Aorta (tissue), 5 donors: Measurements from ENCODE around the gene IFI6. TPM values are rescaled to one million over a fixed set of nuclear protein-coding genes. Genes with fewer than 3 reads are reported as not detected.
"Not testable (repeated sequence)": the region's sequence is repeated elsewhere in the genome, so short reads cannot be mapped to it uniquely, and the experiment has no call there.

Source experiments
- ATAC-seq: fragments of 200-7000 bp; cut with Tn5 transposase; one replicate; pipeline ENCODE4 v1.9.1; 2022; ENCODE audit warnings: moderate library complexity; ENCODE audit not compliant: low FRiP score
- DNase-seq, 2 donors: peaks; one replicate each; pipeline ENCODE4 v3.0.0-alpha.2; 2020
- H3K27ac ChIP-seq, 2 donors: one replicate each; pipeline ENCODE4 v1.5.1; 2013; ENCODE audit warnings: low read length in 2 of 2, mild to moderate bottlenecking in 2 of 2, moderate library complexity in 2 of 2, control low read depth in 1 of 2, inconsistent platforms in 1 of 2, low read depth in 1 of 2
- H3K27me3 ChIP-seq, 2 donors: one replicate each; pipeline ENCODE4 v1.6.1; 2013; ENCODE audit warnings: control low read depth in 1 of 2, low read length in 1 of 2, mild to moderate bottlenecking in 1 of 2, moderate library complexity in 1 of 2; ENCODE audit not compliant: insufficient read depth in 2 of 2, control insufficient read depth in 1 of 2
- H3K36me3 ChIP-seq, 2 donors: one replicate each; pipeline ENCODE4 v1.6.1; 2013; ENCODE audit warnings: control low read depth in 1 of 2, low read length in 1 of 2, mild to moderate bottlenecking in 1 of 2; ENCODE audit not compliant: insufficient read depth in 2 of 2, control insufficient read depth in 1 of 2
- H3K4me1 ChIP-seq, 2 donors: one replicate each; pipeline ENCODE4 v1.6.1; 2013; ENCODE audit warnings: low read length in 2 of 2, control low read depth in 1 of 2, mild to moderate bottlenecking in 1 of 2, moderate library complexity in 1 of 2; ENCODE audit not compliant: insufficient read depth in 2 of 2, control insufficient read depth in 1 of 2
- H3K4me3 ChIP-seq, 2 donors: one replicate each; pipeline ENCODE4 v1.5.1; 2013; ENCODE audit warnings: low read length in 2 of 2, control low read depth in 1 of 2, mild to moderate bottlenecking in 1 of 2
- H3K9me3 ChIP-seq: one replicate; pipeline ENCODE4 v1.6.1; 2013; ENCODE audit warnings: mild to moderate bottlenecking, low read length; ENCODE audit not compliant: control insufficient read depth
- WGBS, 2 donors: extraction: QIAGEN DNeasy Blood & Tissue Kit; methylation state at CpG; one replicate each; pipeline ENCODE4 v1.1.7; 2013; 5-methylcytosine and 5-hydroxymethylcytosine counted together
- intact Hi-C, 2 donors: fragments of 100-400 bp; cut with DNase I; formaldehyde crosslinking; loops; one replicate each; pipeline versions ENCODE4 v1.14.2 to v1.15.0; 2022
- polyA plus RNA-seq, 2 donors: library from polyadenylated mRNA; stranded (reverse); fragments of 200-250 nt; gene quantifications; one replicate each; pipeline ENCODE4 v1.2.3, GENCODE V29; 2013
- total RNA-seq, 2 donors: library from RNA; stranded (reverse); fragmentation: NEBNext Ultra II Directional; extraction: Animal tissue kit (Norgen Biotek cat#: 25700); gene quantifications; one replicate each; pipeline ENCODE4 v1.2.1, GENCODE V29; 2021
- donor health status: healthy with polysubstance abuse.
- donor health status: Bipolar disorder and iron deficiency.
- donor health status: DM: no; HTN: no; CAD: no.
- donor health status: DM: no; HTN: no; CAD: no.
- donor health status: DM: yes; HTN: yes; CAD: no.

The IFI6 gene
- total and polyA plus RNA-seq, 4 donors: 85.3 to 170 (median 129) TPM

DNA sequence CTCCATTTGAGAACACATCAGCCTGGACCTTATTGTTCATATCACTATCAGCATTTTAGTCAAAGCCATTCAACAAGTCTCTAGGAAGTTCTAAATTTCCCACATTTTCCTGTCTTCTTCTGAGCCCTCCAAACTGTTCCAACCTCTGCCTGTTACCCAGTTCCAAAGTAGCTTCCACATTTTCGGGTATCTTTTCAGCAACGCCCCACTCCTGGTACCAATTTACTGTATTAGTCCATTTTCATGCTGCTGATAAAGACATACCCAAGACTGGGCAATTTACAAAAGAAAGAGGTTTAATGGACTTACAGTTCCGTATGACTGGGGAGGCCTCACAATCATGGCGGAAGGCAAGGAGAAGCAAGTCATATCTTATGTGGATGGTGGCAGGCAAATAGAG is 9.6 kb upstream of the IFI6 start:
- H3K36me3 ChIP-seq, DNase-seq, H3K27me3 ChIP-seq, H3K4me3 ChIP-seq, ATAC-seq, H3K27ac ChIP-seq, intact Hi-C loops, H3K4me1 ChIP-seq, H3K9me3 ChIP-seq: not testable (repeated sequence)
- 96 to 97% methylated on average over 4 of the region's 4 CpGs for WGBS, 2 donors

DNA sequence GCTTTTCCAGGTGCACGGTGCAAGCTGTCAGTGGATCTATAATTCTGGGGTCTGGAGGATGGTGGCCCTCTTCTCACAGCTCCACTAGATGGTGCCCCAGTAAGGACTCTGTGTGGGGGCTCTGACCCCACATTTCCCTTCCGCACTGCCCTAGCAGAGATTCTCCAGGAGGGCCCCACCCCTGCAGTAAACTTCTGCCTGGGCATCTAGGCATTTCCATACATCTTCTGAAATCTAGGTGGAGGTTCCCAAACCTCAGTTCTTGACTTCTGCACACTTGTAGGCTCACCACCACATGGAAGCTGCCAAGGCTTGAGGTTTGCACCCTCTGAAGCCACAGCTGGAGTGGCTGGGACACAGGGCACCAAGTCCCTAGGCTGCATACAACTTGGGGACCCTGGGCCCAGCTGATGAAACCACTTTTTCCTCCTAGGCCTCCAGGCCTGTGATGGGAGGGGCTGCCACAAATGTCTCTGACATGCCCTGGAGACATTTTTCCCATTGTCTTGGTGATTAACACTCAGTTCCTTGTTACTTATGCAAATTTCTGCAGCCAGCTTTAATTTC is 8.3 kb upstream of the IFI6 start:
- 94 to 97% methylated on average over 2 of the region's 2 CpGs for WGBS, 2 donors
- H3K4me3 ChIP-seq, intact Hi-C loops, H3K27me3 ChIP-seq, H3K4me1 ChIP-seq, H3K36me3 ChIP-seq, H3K27ac ChIP-seq, ATAC-seq, H3K9me3 ChIP-seq: not testable (repeated sequence)
- DNase-seq: peak in 1 of 2 donors; percentile 9

DNA sequence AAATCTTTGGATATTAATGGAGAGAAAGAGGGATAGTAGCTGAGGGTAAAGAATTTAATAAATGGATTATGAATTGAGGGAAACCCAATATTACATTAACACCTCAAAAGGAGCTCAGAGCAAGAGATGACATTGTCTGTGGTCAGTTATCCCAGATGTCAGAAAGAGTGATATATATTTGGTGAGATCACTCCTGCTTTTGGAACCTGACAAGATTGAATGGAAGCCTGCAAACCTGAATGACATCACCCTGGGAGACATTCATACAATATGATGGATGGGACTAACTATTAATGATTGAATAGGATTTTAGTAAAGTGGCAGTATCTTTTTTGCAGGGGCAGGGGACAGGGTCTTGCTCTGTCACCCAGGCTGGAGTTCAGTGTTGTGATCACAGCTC is 6.8 kb upstream of the IFI6 start:
- intact Hi-C loops: no loop called here
- no peaks in the 10 kb centered on the region for H3K9me3 ChIP-seq
- H3K27me3 ChIP-seq: no peaks in the 10 kb centered on the region
- DNase-seq: no peak
- H3K4me3 ChIP-seq: no peak overlapping the region
- H3K36me3 ChIP-seq: no peaks in the 10 kb centered on the region
- no peak for ATAC-seq
- H3K27ac ChIP-seq: no peak overlapping the region
- no peaks in the 10 kb centered on the region for H3K4me1 ChIP-seq

DNA sequence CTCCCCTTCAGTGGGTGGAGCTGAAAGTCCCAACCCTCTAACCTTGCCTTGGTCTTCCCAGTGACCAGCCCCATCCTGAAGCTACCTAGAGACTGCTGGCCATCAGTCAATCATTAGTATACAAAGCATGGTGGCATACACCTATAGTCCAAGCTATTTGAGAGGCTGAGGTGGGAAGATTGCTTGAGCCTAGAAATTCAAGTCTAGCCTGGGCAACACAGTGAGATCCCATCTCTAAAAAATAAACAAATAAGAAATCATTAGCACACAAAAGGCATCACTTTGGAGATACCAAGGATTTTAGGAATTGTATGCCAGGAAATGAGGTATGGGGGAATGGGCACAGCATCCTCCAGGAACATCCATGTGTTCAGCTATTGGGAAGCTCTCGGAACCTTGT is 4.4 kb upstream of the IFI6 start:
- H3K9me3 ChIP-seq: no peaks in the 10 kb centered on the region
- WGBS, 2 donors: 94 to 98% methylated on average over 1 of the region's 1 CpG
- DNase-seq (no peak), ATAC-seq (no peak)
- no peaks in the 10 kb centered on the region for H3K4me1 ChIP-seq
- no peak overlapping the region for H3K27ac ChIP-seq
- H3K4me3 ChIP-seq: no peak overlapping the region
- intact Hi-C loops: no loop called here
- H3K36me3 ChIP-seq: no peaks in the 10 kb centered on the region
- H3K27me3 ChIP-seq: no peaks in the 10 kb centered on the region

DNA sequence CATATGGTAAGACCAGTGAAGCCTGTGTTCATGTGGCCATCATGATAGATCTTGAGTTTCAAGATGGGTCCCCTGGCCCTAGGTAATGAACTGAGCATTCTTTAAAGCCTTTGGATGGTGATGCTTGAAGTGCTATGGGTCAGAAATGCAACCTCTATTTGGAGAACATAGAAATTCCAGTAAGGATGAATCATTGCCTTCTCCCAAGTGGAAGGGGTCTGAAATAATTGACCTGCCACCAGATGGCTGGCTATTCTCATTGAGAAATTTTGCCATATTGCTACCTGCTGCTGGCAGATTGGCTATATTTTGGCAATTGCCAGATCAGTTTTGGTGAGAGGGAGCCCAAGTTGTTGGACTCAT is 739 bp upstream of the IFI6 start:
- DNase-seq (no peak), ATAC-seq (no peak)
- Histone ChIP-seq H3K4me1 (peaks cover 0 to 4% of the 10 kb centered on the region in 2 donors), H3K27me3 (no peaks in the 10 kb centered on the region), H3K9me3 (no peaks in the 10 kb centered on the region), H3K4me3 (no peak overlapping the region), H3K36me3 (no peaks in the 10 kb centered on the region), H3K27ac (peak overlapping the region; percentile 2 to 95)
- intact Hi-C loops: loop anchor here (2.0 to 5.0 kb wide), 3 partner anchors 54 to 100 kb away; partner anchors contain the start of gene STX12 (in 2 of the 2)

DNA sequence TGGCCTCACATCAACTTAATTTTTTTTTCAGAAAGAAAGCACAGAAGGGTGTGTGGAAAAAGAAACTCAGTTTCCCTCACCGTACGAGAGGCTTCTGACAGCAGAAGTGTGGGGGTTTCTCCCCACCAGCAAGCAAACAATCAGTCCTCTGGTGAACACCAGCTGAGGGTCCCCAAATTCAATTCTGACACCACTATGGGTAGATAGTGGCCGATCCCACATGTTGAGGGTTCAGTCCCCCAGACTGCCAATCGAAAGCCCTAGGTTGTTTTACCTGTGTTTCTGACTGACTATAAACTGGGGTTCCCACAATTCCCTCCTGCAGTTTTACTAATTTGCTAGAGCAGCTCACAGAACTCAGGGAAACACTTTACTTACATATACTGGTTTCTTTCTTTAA is 2.1 kb downstream of the IFI6 start:
- intact Hi-C loops: loop anchor here in 1 of 2 donors (5.0 to 10.0 kb wide), 2 partner anchors 102 to 275 kb away; partner anchors contain the start of genes GPR3 and STX12
- Histone ChIP-seq H3K27me3 (no peaks in the 10 kb centered on the region), H3K4me3 (no peak overlapping the region), H3K36me3 (no peaks in the 10 kb centered on the region), H3K27ac (no peak overlapping the region), H3K9me3 (no peaks in the 10 kb centered on the region), H3K4me1 (peaks cover 0 to 4% of the 10 kb centered on the region in 2 donors)
- DNase-seq (no peak), ATAC-seq (no peak)
- 54 to 55% methylated on average over 4 of the region's 4 CpGs for WGBS, 2 donors

DNA sequence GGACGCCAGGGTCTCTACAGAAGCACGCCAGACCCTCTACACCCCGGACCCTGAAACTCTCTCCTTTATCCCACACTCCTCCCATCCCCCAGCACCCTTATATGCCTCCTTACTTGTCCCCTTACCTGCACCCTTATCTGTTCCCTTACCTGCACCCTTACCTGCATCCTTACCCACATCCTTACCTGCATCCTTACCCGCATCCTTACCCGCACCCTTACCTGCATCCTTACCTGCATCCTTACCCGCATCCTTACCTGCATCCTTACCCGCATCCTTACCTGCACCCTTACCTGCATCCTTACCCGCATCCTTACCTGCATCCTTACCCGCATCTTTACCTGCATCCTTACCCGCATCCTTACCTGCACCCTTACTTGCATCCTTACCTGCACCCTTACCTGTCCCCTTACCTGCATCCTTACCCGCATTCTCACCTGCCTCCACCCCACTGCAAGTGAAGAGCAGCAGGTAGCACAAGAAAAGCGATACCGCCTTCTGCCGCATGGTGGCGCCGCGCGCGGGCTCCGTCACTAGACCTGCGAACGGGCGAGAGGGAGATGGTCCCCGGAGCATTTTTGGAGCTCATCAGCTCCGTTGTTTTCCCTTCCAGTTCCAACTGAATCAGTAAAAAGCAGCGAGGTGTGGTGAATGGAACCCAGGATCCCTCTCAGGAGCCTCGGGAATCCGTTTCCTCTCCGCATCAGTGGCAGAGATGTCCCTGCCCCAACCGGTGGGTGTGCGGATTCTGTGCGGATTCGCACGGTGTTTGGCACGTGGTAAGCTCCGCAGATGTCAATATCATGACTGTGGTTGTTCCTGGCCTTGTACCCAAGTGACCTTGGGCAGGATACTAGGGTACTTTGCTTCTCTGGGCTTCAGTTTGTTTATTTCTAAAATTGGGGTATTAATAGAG is 2.9 kb downstream of the IFI6 start:
- Histone ChIP-seq H3K4me3 (no peak overlapping the region), H3K27ac (no peak overlapping the region), H3K9me3 (no peaks in the 10 kb centered on the region), H3K4me1 (peaks cover 0 to 4% of the 10 kb centered on the region in 2 donors), H3K36me3 (no peaks in the 10 kb centered on the region), H3K27me3 (no peaks in the 10 kb centered on the region)
- intact Hi-C loops: loop anchor here in 1 of 2 donors (10.0 kb wide), 1 partner anchor 274 kb away; the partner anchor contains the start of gene GPR3
- DNase-seq: peak; percentile 85 to 95
- ATAC-seq: peak; percentile 51
- WGBS, 2 donors: 12 to 13% methylated on average over 36 of the region's 36 CpGs

DNA sequence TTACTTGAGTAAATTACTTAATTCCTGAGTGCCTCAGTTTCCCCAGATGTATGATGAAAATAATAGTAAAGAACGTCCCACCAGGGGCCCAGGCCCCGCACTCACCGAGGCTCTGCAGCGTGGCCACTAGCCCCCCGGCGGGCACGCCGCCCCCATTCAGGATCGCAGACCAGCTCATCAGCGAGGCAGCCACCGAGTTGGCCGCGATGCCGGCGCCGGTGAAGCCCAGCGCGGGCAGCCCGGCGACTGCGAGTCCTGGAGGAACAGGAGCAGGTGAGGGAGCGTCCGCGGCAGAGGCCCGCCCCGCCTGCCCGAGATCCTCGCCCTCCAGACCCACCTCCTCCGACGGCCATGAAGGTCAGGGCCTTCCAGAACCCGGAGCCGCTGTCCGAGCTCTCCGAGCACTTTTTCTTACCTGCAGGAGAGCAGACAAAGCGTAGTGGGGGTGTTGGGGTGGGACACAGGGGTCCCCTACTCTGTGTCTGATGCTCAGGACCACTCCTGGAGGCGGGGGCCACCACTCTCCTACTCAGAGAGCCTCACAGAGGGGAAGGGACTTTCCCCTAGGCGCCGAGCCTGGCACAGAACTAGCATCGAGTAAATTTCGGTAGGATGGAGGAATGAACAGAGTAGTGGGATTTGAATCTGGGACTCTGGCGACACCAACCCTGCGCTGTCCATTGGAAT is 3.7 kb downstream of the IFI6 start:
- DNase-seq: peak in 1 of 2 donors; percentile 75
- H3K9me3 ChIP-seq: no peaks in the 10 kb centered on the region
- no peaks in the 10 kb centered on the region for H3K36me3 ChIP-seq
- intact Hi-C loops: loop anchor here in 1 of 2 donors (10.0 kb wide), 1 partner anchor 273 kb away; the partner anchor contains the start of gene GPR3
- H3K27ac ChIP-seq: no peak overlapping the region
- no peak overlapping the region for H3K4me3 ChIP-seq
- WGBS, 2 donors: 81 to 85% methylated on average over 33 to 42 of the region's 42 CpGs
- no peak for ATAC-seq
- peaks cover 0 to 4% of the 10 kb centered on the region in 2 donors for H3K4me1 ChIP-seq
- no peaks in the 10 kb centered on the region for H3K27me3 ChIP-seq
